Vagina (tissue), 2 donors: ENCODE measurements around the gene COBLL1.

ENCODE experiments used
- POLR2A ChIP-seq, 2 donors: fragments of 450-650 bp; IDR thresholded peaks; one replicate each; pipeline ENCODE4 v1.6.1; 2017; ENCODE audit warnings: antibody characterized with exemption in 2 of 2, mild to moderate bottlenecking in 2 of 2, moderate library complexity in 2 of 2
- POLR2AphosphoS5 ChIP-seq, 2 donors: sonication (generic); formaldehyde crosslinking; IDR thresholded peaks; one replicate each; pipeline ENCODE4 v1.9.0; 2017; ENCODE audit warnings: antibody characterized with exemption in 2 of 2, mild to moderate bottlenecking in 2 of 2, low read depth in 1 of 2; ENCODE audit not compliant: insufficient read depth in 1 of 2

- TF ChIP-seq POLR2AphosphoS5 (IDR thresholded peaks at IDR 0.05; ENCODE audit: insufficient read depth in 1 of 2, low read depth in 1 of 2) = peak in 1 of 2 donors; percentile 10
- no peak for TF ChIP-seq POLR2A (IDR thresholded peaks at IDR 0.05)
Observed at GRCh38 chr2:164808776-164809175, 32.8 kb downstream of the COBLL1 start.
